K562 (cell line): ENCODE data around the gene PDGFD. TPM values are rescaled to one million over a fixed set of nuclear protein-coding genes. Genes with fewer than 3 reads are reported as not detected.

Source experiments
- ATAC-seq: fragments of 200-7000 bp; cut with Tn5 transposase; 3 replicates; pipeline ENCODE4 v1.9.1; 2020; ENCODE audit warnings: moderate library complexity
- BruUV-seq: library from RNA; stranded (reverse); fragments of 400-500 nt; replicated peaks from 2 replicates; lab custom pipeline; 2021; lab: Mats Ljungman, UMichigan
- CTCF ChIA-PET: fragments of 300-600 bp; formaldehyde crosslinking; extraction: SDS; loops from one replicate; lab custom pipeline; 2021; ENCODE audit warnings: low intra/inter-chr PET ratio; lab: Yijun Ruan, JAX
- POLR2A ChIA-PET: fragments of 300-600, 350-650 bp; sonication (Branson Sonifier 250); formaldehyde crosslinking; extraction: SDS; loops from one replicate; lab custom pipeline; 2021; ENCODE audit warnings: antibody characterized with exemption, inconsistent platforms; lab: Yijun Ruan, JAX
- DNase-seq, 4 experiments: peaks; one replicate each; pipeline versions ENCODE4 v3.0.0 to v3.0.0-alpha.2; 2011 to 2018; ENCODE audit warnings: low spot score in 3 of 4, mixed read lengths in 3 of 4; ENCODE audit errors: extremely low read depth in 1 of 4
- FAIRE-seq: peaks from 2 replicates; lab custom pipeline; 2011; peaks lifted over from hg19 to GRCh38; lab: Jason Lieb, UNC
- H2AFZ ChIP-seq: 2 replicates; pipeline ENCODE4 v1.6.0; 2011; ENCODE audit warnings: low read depth, low read length, control low read depth, inconsistent platforms
- H3K27ac ChIP-seq: fragments of 200-600 bp; 3 replicates; pipeline ENCODE4 v1.8.0; 2011; ENCODE audit warnings: low read depth, mild to moderate bottlenecking, control low read depth, inconsistent platforms, low read length, moderate library complexity, mixed read lengths; ENCODE audit errors: extremely low read depth
- H3K27me3 ChIP-seq, 2 experiments: fragments of 300-600 bp in 1 of 2; 2 replicates in 1 of 2; 3 replicates in 1 of 2; pipeline versions ENCODE4 v1.6.0 to v1.8.0; 2011; ENCODE audit warnings: inconsistent platforms in 2 of 2, low read length in 2 of 2, mild to moderate bottlenecking in 1 of 2, mixed read lengths in 1 of 2, moderate library complexity in 1 of 2; ENCODE audit not compliant: control insufficient read depth in 2 of 2, insufficient read depth in 2 of 2
- H3K36me3 ChIP-seq: fragments of 300-600 bp; 3 replicates; pipeline ENCODE4 v1.8.0; 2011; ENCODE audit warnings: mild to moderate bottlenecking, low read length, inconsistent platforms; ENCODE audit not compliant: control insufficient read depth, insufficient read depth
- H3K4me1 ChIP-seq, 2 experiments: fragments of 200-600 bp in 1 of 2; replicated peaks in 1 of 2; 2 replicates in 1 of 2; 3 replicates in 1 of 2; pipeline versions ENCODE4 v1.5.1 to v1.8.0; 2011; ENCODE audit warnings: inconsistent platforms in 2 of 2, low read length in 2 of 2, mild to moderate bottlenecking in 1 of 2, mixed read lengths in 1 of 2, moderate library complexity in 1 of 2; ENCODE audit not compliant: control insufficient read depth in 2 of 2, insufficient read depth in 2 of 2
- H3K4me2 ChIP-seq: 2 replicates; pipeline ENCODE4 v1.6.1; 2011; ENCODE audit warnings: low read length, control low read depth, inconsistent platforms, mixed read lengths; ENCODE audit not compliant: insufficient read depth
- H3K4me3 ChIP-seq: fragments of 200-600 bp; sonication (generic), shearing (Covaris generic); 2 replicates; pipeline ENCODE4 v1.5.1; 2016; ENCODE audit warnings: control low read depth, inconsistent platforms
- H3K79me2 ChIP-seq: fragments of 200-600 bp; 3 replicates; pipeline ENCODE4 v1.8.0; 2011; ENCODE audit warnings: low read length, inconsistent platforms; ENCODE audit not compliant: control insufficient read depth, insufficient read depth
- H3K9ac ChIP-seq, 2 experiments: 2 replicates each; pipeline versions ENCODE4 v1.6.0 to v1.6.1; 2011; ENCODE audit warnings: low read depth in 2 of 2, low read length in 2 of 2, control low read depth in 1 of 2, inconsistent platforms in 1 of 2, mild to moderate bottlenecking in 1 of 2, mixed read lengths in 1 of 2; ENCODE audit not compliant: insufficient read depth in 1 of 2
- H3K9me1 ChIP-seq: one replicate; pipeline ENCODE4 v1.6.0; 2011; ENCODE audit warnings: inconsistent platforms, mild to moderate bottlenecking, low read length, moderate library complexity; ENCODE audit not compliant: control insufficient read depth, insufficient read depth
- H3K9me3 ChIP-seq: replicated peaks from 2 replicates; pipeline ENCODE4 v1.5.1; 2011; ENCODE audit warnings: low read depth, low read length, inconsistent platforms; ENCODE audit not compliant: control insufficient read depth, insufficient read depth
- H4K20me1 ChIP-seq: replicated peaks from 2 replicates; pipeline ENCODE4 v1.6.1; 2011; ENCODE audit warnings: low read length, inconsistent platforms, mixed read lengths; ENCODE audit not compliant: control insufficient read depth, insufficient read depth
- CBX2 ChIP-seq: fragments of 200-600 bp; sonication (generic); IDR thresholded peaks from one replicate; pipeline ENCODE4 v1.6.1; 2012; ENCODE audit warnings: mild to moderate bottlenecking, low read length, inconsistent platforms; ENCODE audit not compliant: insufficient read depth, poor library complexity, severe bottlenecking
- MTA1 ChIP-seq: fragments of 450-650 bp; IDR thresholded peaks from 2 replicates; pipeline ENCODE4 v1.6.1; 2017; ENCODE audit warnings: borderline replicate concordance
- POU5F1 ChIP-seq: fragments of 150-350 bp; IDR thresholded peaks from 2 replicates; pipeline ENCODE4 v1.6.1; 2014; ENCODE audit warnings: borderline replicate concordance, low read length, low read depth, mild to moderate bottlenecking; ENCODE audit not compliant: partially characterized antibody
- RNF2 ChIP-seq: sonication (generic); IDR thresholded peaks from 2 replicates; pipeline ENCODE4 v1.6.1; 2016
- RUNX1 ChIP-seq: sonication (generic); IDR thresholded peaks from 2 replicates; pipeline ENCODE4 v1.6.1; 2016; ENCODE audit warnings: antibody characterized with exemption, low read depth
- SAFB2 ChIP-seq: fragments of 200-400 bp; formaldehyde crosslinking; IDR thresholded peaks from 2 replicates; pipeline ENCODE4 v1.6.1; 2018; ENCODE audit warnings: borderline replicate concordance, low read length, low read depth, moderate library complexity; ENCODE audit not compliant: severe bottlenecking
- TBL1XR1 ChIP-seq, 2 experiments: IDR thresholded peaks; 2 replicates each; pipeline ENCODE4 v1.6.1; 2012; ENCODE audit warnings: improper control_type of control experiment in 2 of 2, low read length in 2 of 2, mild to moderate bottlenecking in 1 of 2
- ZFP30 ChIP-seq: fragments of 250-450 bp; sonication (Bioruptor Pico); IDR thresholded peaks from 2 replicates; pipeline ENCODE4 v1.8.0; 2022; ENCODE audit warnings: moderate library complexity, mild to moderate bottlenecking, inconsistent platforms, borderline replicate concordance
- ZNF143 ChIP-seq: sonication (generic); formaldehyde crosslinking; IDR thresholded peaks from 2 replicates; pipeline ENCODE4 v1.9.0; 2022; ENCODE audit warnings: mild to moderate bottlenecking, missing genetic modification reagents
- ZNF354B ChIP-seq: fragments of 250-450 bp; sonication (Bioruptor Pico); IDR thresholded peaks from 2 replicates; pipeline ENCODE4 v1.4.0; 2020
- ZNF76 ChIP-seq: fragments of 250-450 bp; sonication (Bioruptor Pico); IDR thresholded peaks from 2 replicates; pipeline ENCODE4 v1.4.0; 2020; ENCODE audit warnings: mild to moderate bottlenecking, moderate library complexity, borderline replicate concordance
- WGBS: fragments of 100-300 bp; shearing (Covaris generic); methylation state at CpG from one replicate; pipeline ENCODE4 v1.1.6; 2016; ENCODE audit warnings: low coverage, mixed read lengths; ENCODE audit not compliant: insufficient coverage; ENCODE audit errors: missing lambda C conversion rate; 5-methylcytosine and 5-hydroxymethylcytosine counted together
- in situ Hi-C: fragments of 300-500 bp; cut with MboI; formaldehyde crosslinking; loops from 4 replicates; pipeline ENCODE4 v1.15.0; 2018; ENCODE audit warnings: inconsistent platforms, mixed read lengths
- intact Hi-C: fragments of 100-400 bp; cut with micrococcal nuclease; formaldehyde crosslinking; loops from 2 replicates; pipeline ENCODE4 v1.14.2; 2022
- polyA plus RNA-seq, 8 experiments: library from polyadenylated mRNA; depleted of rRNA in 4 of 8; stranded (reverse) in 5 of 8; unstranded in 3 of 8; fragments of >200 nt; fragmentation: Nextera tagmentation in 2 of 8; fragmentation: Illumina TruSeq in 1 of 8; extraction: Ambion mirVana in 2 of 8; extraction: Trizol in 1 of 8; gene quantifications; 2 replicates each; pipeline versions ENCODE4 v1.2.1 to v1.2.3, GENCODE V29; 2011 to 2014; ENCODE audit warnings: inconsistent platforms in 1 of 8, missing spikeins in 1 of 8
- total RNA-seq, 7 experiments: library from RNA; depleted of rRNA in 6 of 7; stranded (reverse); fragments of >200 nt in 6 of 7; fragmentation: Illumina TruSeq in 2 of 7; extraction: Trizol in 2 of 7; gene quantifications; 2 replicates each; pipeline versions ENCODE4 v1.2.1 to v1.2.3, GENCODE V29; 2011 to 2021; ENCODE audit warnings: low replicate concordance in 1 of 7
- TF ChIP-seq, protein P1 (sequence below): fragments of 450-650 bp; IDR thresholded peaks from 2 replicates; pipeline ENCODE4 v1.6.1; 2017; ENCODE audit warnings: antibody characterized with exemption, mild to moderate bottlenecking

The PDGFD gene
- total and polyA plus RNA-seq, 9 of the 15 experiments (the other 6 are each of a cell fraction or from before 2014, with no cell fraction given) = 0.11 TPM; not detected in 8

DNA sequence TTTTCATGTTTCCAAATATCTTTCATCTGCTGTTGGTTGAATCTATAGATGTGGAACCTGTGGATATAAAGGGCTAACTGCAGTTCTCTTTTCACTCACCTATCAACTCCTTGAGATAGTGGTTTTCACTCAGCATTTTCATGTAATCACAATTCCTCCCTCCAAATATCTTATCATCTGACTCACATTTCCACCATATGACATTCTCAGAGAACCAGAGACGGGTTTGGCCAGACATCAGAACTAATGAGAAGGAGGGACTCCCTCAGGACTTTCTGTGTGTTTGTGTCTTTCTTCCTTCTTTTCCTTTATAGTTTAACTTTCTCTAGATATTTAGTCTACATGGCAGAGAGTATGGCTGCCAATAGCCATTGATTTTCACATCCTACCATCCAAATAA, 262.3 kb downstream of the PDGFD start:
- in situ Hi-C loops = no loop called here
- POLR2A ChIA-PET = no interaction called here
- no peaks in the 10 kb centered on the region for H3K4me1 ChIP-seq
- no TSS peak for BruUV-seq
- no peak overlapping the region for H3K4me3 ChIP-seq
- ATAC-seq (no peak), FAIRE-seq (no peak), DNase-seq (no peak)
- no peak overlapping the region for H3K9ac ChIP-seq
- CTCF ChIA-PET = no interaction called here
- intact Hi-C loops = no loop called here
- no peaks in the 10 kb centered on the region for H3K27me3 ChIP-seq
- no peak overlapping the region for H2AFZ ChIP-seq
- no peaks in the 10 kb centered on the region for H3K79me2 ChIP-seq
- no peaks in the 10 kb centered on the region for H3K9me3 ChIP-seq
- no peak overlapping the region for H3K4me2 ChIP-seq
- no peak overlapping the region for H3K27ac ChIP-seq
- no peak for TF ChIP-seq ZNF354B (CRISPR knock-in tag)
- TF ChIP-seq RNF2 = no peak
- TF ChIP-seq ZNF143 (CRISPR knock-in tag) = no peak
- no peak for TF ChIP-seq MTA1
- no peak for TF ChIP-seq ZNF76 (CRISPR knock-in tag)
- TF ChIP-seq TBL1XR1 (IDR thresholded peaks at IDR 0.05; ENCODE audit: low read length in 2 of 2) = no peak
- 0% methylated on average over 1 of the region's 1 CpG for WGBS
- no peaks in the 10 kb centered on the region for H4K20me1 ChIP-seq
- no peaks in the 10 kb centered on the region for H3K9me1 ChIP-seq
- H3K36me3 ChIP-seq = no peaks in the 10 kb centered on the region

DNA sequence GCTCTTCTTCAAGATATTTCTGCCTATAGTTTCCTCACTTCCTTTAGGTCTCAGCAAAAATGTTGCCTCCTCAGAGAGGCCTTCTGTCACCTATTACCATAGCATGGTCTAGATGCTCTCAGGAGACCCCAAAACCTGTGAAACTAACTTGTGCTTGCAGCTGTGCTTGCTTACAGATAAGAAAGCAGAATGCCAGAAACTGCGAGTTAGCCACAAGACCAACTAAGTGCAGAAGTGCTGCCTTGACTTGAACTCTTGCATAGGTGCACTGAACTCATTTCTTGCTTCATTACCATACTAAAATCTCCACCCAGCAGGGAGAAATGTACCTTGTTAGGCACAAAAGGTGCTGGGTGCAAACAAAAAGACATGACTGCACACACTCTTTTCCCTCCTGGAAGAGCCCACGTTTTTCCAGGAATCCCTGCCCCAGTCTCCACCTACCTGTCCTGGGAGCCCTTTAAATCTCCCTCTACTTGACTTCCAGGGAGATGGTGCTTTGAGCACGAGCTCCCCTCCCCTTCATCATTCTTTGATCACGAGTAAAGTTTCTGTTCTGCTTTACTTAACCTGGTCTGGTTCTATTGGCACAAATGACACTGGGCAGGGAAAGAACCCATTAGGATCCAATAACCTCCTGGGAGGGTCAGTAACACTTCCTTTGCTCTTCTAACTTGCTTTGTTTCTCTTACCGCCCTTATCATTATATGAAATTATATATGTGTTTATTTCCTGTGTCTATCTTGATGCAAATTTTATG, 265.2 kb downstream of the PDGFD start:
- in situ Hi-C loops = no loop called here
- H4K20me1 ChIP-seq = no peaks in the 10 kb centered on the region
- H3K79me2 ChIP-seq = no peaks in the 10 kb centered on the region
- H2AFZ ChIP-seq = no peak overlapping the region
- intact Hi-C loops = no loop called here
- POLR2A ChIA-PET = no interaction called here
- no TSS peak for BruUV-seq
- DNase-seq (no peak), FAIRE-seq (no peak), ATAC-seq (no peak)
- H3K27me3 ChIP-seq = no peaks in the 10 kb centered on the region
- no peak overlapping the region for H3K4me2 ChIP-seq
- H3K9ac ChIP-seq = no peak overlapping the region
- no peak overlapping the region for H3K4me3 ChIP-seq
- H3K9me3 ChIP-seq = no peaks in the 10 kb centered on the region
- no peaks in the 10 kb centered on the region for H3K4me1 ChIP-seq
- H3K36me3 ChIP-seq = no peaks in the 10 kb centered on the region
- H3K27ac ChIP-seq = no peak overlapping the region
- WGBS = 1% methylated on average over 5 of the region's 5 CpGs
- CTCF ChIA-PET = no interaction called here
- no peaks in the 10 kb centered on the region for H3K9me1 ChIP-seq
- TF ChIP-seq RUNX1 (no peak), RNF2 (no peak), SAFB2 (no peak), CBX2 (no peak), ZFP30 (CRISPR knock-in tag) (no peak), POU5F1 (no peak)
- TF ChIP-seq, protein P1, sequence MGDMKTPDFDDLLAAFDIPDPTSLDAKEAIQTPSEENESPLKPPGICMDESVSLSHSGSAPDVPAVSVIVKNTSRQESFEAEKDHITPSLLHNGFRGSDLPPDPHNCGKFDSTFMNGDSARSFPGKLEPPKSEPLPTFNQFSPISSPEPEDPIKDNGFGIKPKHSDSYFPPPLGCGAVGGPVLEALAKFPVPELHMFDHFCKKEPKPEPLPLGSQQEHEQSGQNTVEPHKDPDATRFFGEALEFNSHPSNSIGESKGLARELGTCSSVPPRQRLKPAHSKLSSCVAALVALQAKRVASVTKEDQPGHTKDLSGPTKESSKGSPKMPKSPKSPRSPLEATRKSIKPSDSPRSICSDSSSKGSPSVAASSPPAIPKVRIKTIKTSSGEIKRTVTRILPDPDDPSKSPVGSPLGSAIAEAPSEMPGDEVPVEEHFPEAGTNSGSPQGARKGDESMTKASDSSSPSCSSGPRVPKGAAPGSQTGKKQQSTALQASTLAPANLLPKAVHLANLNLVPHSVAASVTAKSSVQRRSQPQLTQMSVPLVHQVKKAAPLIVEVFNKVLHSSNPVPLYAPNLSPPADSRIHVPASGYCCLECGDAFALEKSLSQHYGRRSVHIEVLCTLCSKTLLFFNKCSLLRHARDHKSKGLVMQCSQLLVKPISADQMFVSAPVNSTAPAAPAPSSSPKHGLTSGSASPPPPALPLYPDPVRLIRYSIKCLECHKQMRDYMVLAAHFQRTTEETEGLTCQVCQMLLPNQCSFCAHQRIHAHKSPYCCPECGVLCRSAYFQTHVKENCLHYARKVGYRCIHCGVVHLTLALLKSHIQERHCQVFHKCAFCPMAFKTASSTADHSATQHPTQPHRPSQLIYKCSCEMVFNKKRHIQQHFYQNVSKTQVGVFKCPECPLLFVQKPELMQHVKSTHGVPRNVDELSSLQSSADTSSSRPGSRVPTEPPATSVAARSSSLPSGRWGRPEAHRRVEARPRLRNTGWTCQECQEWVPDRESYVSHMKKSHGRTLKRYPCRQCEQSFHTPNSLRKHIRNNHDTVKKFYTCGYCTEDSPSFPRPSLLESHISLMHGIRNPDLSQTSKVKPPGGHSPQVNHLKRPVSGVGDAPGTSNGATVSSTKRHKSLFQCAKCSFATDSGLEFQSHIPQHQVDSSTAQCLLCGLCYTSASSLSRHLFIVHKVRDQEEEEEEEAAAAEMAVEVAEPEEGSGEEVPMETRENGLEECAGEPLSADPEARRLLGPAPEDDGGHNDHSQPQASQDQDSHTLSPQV = no peak
